NCI-H1105 (cell line): Measurements from ENCODE around the gene ZNF415.
A peak's percentile ranks its signal among the peaks of the same experiment; 100 is the strongest.
"Not testable (repeated sequence)": the region's sequence is repeated elsewhere in the genome, so short reads cannot be mapped to it uniquely, and the experiment has no call there.

Experiments
- DNase-seq: peaks from one replicate; lab custom pipeline; 2025; lab: John Stamatoyannopoulos, UW

ZNF415 gene

GRCh38 chr19:53132141-53132991 is at the start of gene ZNF415:
Gene ZNF415, minus strand, starts transcription at chr19:53132910. Its CDS starts 10,234 bp downstream, at chr19:53122676.
- DNase-seq: no peak

GRCh38 chr19:53182202-53182601 is 49.5 kb upstream of the ZNF415 start:
- no peak for DNase-seq

- DNase-seq: no peak
These were observed 45.3 kb upstream of the ZNF415 start for GRCh38 chr19:53177986-53178385.

- DNase-seq: no peak
These were observed 40.2 kb upstream of the ZNF415 start for GRCh38 chr19:53172889-53173288.

GRCh38 chr19:53165691-53166091 is 33.0 kb upstream of the ZNF415 start:
- DNase-seq: no peak

GRCh38 chr19:53161123-53161522 is 28.4 kb upstream of the ZNF415 start:
- no peak for DNase-seq

- DNase-seq: no peak
These were observed 27.6 kb upstream of the ZNF415 start for GRCh38 chr19:53160350-53160749.

- no peak for DNase-seq
These were observed 25.5 kb upstream of the ZNF415 start for GRCh38 chr19:53158119-53158656.

GRCh38 chr19:53157626-53158025 is 24.9 kb upstream of the ZNF415 start:
- DNase-seq: no peak

- no peak for DNase-seq
These were observed 24.1 kb upstream of the ZNF415 start for GRCh38 chr19:53156850-53157249.

GRCh38 chr19:53147645-53148044 is 14.9 kb upstream of the ZNF415 start:
- no peak for DNase-seq

GRCh38 chr19:53140351-53140750 is 7.6 kb upstream of the ZNF415 start:
- no peak for DNase-seq

GRCh38 chr19:53136432-53136831 is 3.7 kb upstream of the ZNF415 start:
- DNase-seq: no peak

GRCh38 chr19:53131727-53132126 is 983 bp downstream of the ZNF415 start:
- no peak for DNase-seq

- no peak for DNase-seq
These were observed 1.6 kb downstream of the ZNF415 start for GRCh38 chr19:53131085-53131590.

- no peak for DNase-seq
These were observed 2.2 kb downstream of the ZNF415 start for GRCh38 chr19:53130506-53130905.

- DNase-seq: not testable (repeated sequence)
These were observed 5.8 kb downstream of the ZNF415 start for GRCh38 chr19:53126733-53127526.

- DNase-seq: no peak
These were observed 9.3 kb downstream of the ZNF415 start for GRCh38 chr19:53123400-53123799.

GRCh38 chr19:53112286-53112685 is 20.4 kb downstream of the ZNF415 start:
- no peak for DNase-seq

- no peak for DNase-seq
These were observed 23.2 kb downstream of the ZNF415 start for GRCh38 chr19:53109527-53109926.

- peak; percentile 91 for DNase-seq
These were observed 29.2 kb downstream of the ZNF415 start, which contains the start of gene ZNF160 for GRCh38 chr19:53103234-53104203. Gene ZNF160, minus strand, starts transcription at chr19:53103422. Its CDS starts 17,146 bp downstream, at chr19:53086276.
